B cell (primary cell): ENCODE data around the gene GPR158. TPM values are rescaled to one million over a fixed set of nuclear protein-coding genes. Genes with fewer than 3 reads are reported as not detected.

Source experiments
- ATAC-seq: fragments of 200-7000 bp; cut with Tn5 transposase; one replicate; pipeline ENCODE4 v1.10.0; 2021; ENCODE audit warnings: low read depth, mild to moderate bottlenecking, moderate number of reproducible peaks, moderate library complexity
- CTCF ChIA-PET: fragments of 350-600 bp; sonication (Branson Sonifier 250); formaldehyde crosslinking; loops from one replicate; lab custom pipeline; 2021; ENCODE audit warnings: antibody characterized with exemption, inconsistent platforms; lab: Charles Lee
- POLR2A ChIA-PET: fragments of 350-600 bp; sonication (Branson Sonifier 250); formaldehyde crosslinking; loops from one replicate; lab custom pipeline; 2021; ENCODE audit warnings: antibody characterized with exemption; lab: Charles Lee
- DNase-seq: peaks from one replicate; pipeline ENCODE4 v3.0.0; 2013
- H2AFZ ChIP-seq: 2 replicates; pipeline ENCODE4 v1.6.1; 2012; ENCODE audit warnings: mild to moderate bottlenecking, low read depth, low read length; ENCODE audit not compliant: insufficient read depth, poor library complexity, severe bottlenecking
- H3K27ac ChIP-seq, 2 donors: 1 replicate in 1 of 2; 2 replicates in 1 of 2; pipeline ENCODE4 v1.5.1; 2012 to 2013; ENCODE audit warnings: low read length in 2 of 2, mild to moderate bottlenecking in 2 of 2, moderate library complexity in 1 of 2
- H3K27me3 ChIP-seq, 4 experiments: fragments of 200-600 bp in 1 of 4; sonication (generic) in 1 of 4; replicated peaks in 1 of 4; 1 replicate in 2 of 4; 2 replicates in 2 of 4; pipeline versions ENCODE4 v1.6.1 to v1.7.0; 2013 to 2016; ENCODE audit warnings: low read length in 3 of 4, mild to moderate bottlenecking in 2 of 4, mixed read lengths in 1 of 4, moderate library complexity in 1 of 4; ENCODE audit not compliant: insufficient read depth in 4 of 4, control insufficient read depth in 3 of 4; ENCODE audit errors: control extremely low read depth in 1 of 4
- H3K36me3 ChIP-seq, 2 experiments: replicated peaks in 1 of 2; 1 replicate in 1 of 2; 2 replicates in 1 of 2; pipeline versions ENCODE4 v1.6.1 to v1.7.1; 2013; ENCODE audit warnings: low read length in 1 of 2; ENCODE audit not compliant: insufficient read depth in 2 of 2, control insufficient read depth in 1 of 2; ENCODE audit errors: control extremely low read depth in 1 of 2, extremely low read depth in 1 of 2
- H3K4me1 ChIP-seq, 2 donors: fragments of 200-600 bp in 1 of 2; sonication (generic) in 1 of 2; 1 replicate in 1 of 2; 2 replicates in 1 of 2; pipeline versions ENCODE4 v1.5.1 to v1.6.1; 2013 to 2017; ENCODE audit warnings: low read length in 2 of 2; ENCODE audit not compliant: control insufficient read depth in 2 of 2, insufficient read depth in 2 of 2
- H3K4me2 ChIP-seq: replicated peaks from 2 replicates; pipeline ENCODE3; 2012; ENCODE audit warnings: mild to moderate bottlenecking, low read depth, low read length; ENCODE audit not compliant: poor library complexity, severe bottlenecking
- H3K4me3 ChIP-seq, 5 experiments: fragments of 200-600 bp in 1 of 5; sonication (generic) in 1 of 5; 1 replicate in 3 of 5; 2 replicates in 2 of 5; pipeline versions ENCODE4 v1.5.1 to v1.7.0; 2011 to 2016; ENCODE audit warnings: low read length in 4 of 5, mild to moderate bottlenecking in 4 of 5, low read depth in 2 of 5, control low read depth in 1 of 5, moderate library complexity in 1 of 5; ENCODE audit not compliant: insufficient read depth in 1 of 5; ENCODE audit errors: control extremely low read depth in 1 of 5, extremely low read depth in 1 of 5
- H3K79me2 ChIP-seq: fragments of 200-600 bp; sonication (generic); one replicate; pipeline ENCODE4 v1.6.0; 2016; ENCODE audit warnings: low read length; ENCODE audit not compliant: control insufficient read depth, insufficient read depth
- H3K9ac ChIP-seq: fragments of 200-600 bp; sonication (generic); 2 replicates; pipeline ENCODE4 v1.6.1; 2017; ENCODE audit warnings: mild to moderate bottlenecking, low read length, moderate library complexity
- H3K9me3 ChIP-seq, 3 donors: one replicate each; pipeline versions ENCODE4 v1.6.1 to v1.7.1; 2013; ENCODE audit warnings: low read length in 2 of 3; ENCODE audit not compliant: control insufficient read depth in 2 of 3, insufficient read depth in 1 of 3; ENCODE audit errors: control extremely low read depth in 1 of 3
- H4K20me1 ChIP-seq: 2 replicates; pipeline ENCODE4 v1.6.0; 2012; ENCODE audit warnings: mild to moderate bottlenecking, low read length; ENCODE audit not compliant: insufficient read depth, control insufficient read depth, poor library complexity, severe bottlenecking
- H3K27ac Mint-ChIP-seq: one replicate; pipeline ENCODE4 v1.8.0; 2021; ENCODE audit warnings: mixed read lengths
- H3K27me3 Mint-ChIP-seq: one replicate; pipeline ENCODE4 v1.8.0; 2021; ENCODE audit warnings: mixed read lengths
- H3K4me1 Mint-ChIP-seq: one replicate; pipeline ENCODE4 v1.8.0; 2021; ENCODE audit warnings: mixed read lengths
- H3K4me3 Mint-ChIP-seq: one replicate; pipeline ENCODE4 v1.8.0; 2021; ENCODE audit warnings: mixed read lengths
- H3K9me3 Mint-ChIP-seq: one replicate; pipeline ENCODE4 v1.8.0; 2022; ENCODE audit warnings: mixed read lengths; ENCODE audit not compliant: insufficient read depth
- EZH2 ChIP-seq: IDR thresholded peaks from 2 replicates; pipeline ENCODE4 v1.6.1; 2012; ENCODE audit warnings: borderline replicate concordance, low read depth, mild to moderate bottlenecking, moderate library complexity, low read length; ENCODE audit not compliant: insufficient read depth, poor library complexity, severe bottlenecking
- WGBS: methylation state at CpG from one replicate; pipeline ENCODE4 v1.1.5; 2013; ENCODE audit warnings: missing lambda C conversion rate; ENCODE audit not compliant: insufficient coverage; 5-methylcytosine and 5-hydroxymethylcytosine counted together
- intact Hi-C: fragments of 100-400 bp; cut with micrococcal nuclease; formaldehyde crosslinking; loops from one replicate; pipeline ENCODE4 v1.10.0; 2022
- polyA plus RNA-seq: library from polyadenylated mRNA; depleted of rRNA; stranded (reverse); fragments of >200 nt; gene quantifications from 2 replicates; pipeline ENCODE4 v1.2.3, GENCODE V29; 2012
- total RNA-seq, 2 donors: library from RNA; stranded (reverse); fragments of 120-200 nt in 1 of 2; gene quantifications; 1 replicate in 1 of 2; 2 replicates in 1 of 2; pipeline versions ENCODE4 v1.2.3 to v1.2.4, GENCODE V29; 2013 to 2022
- TF ChIP-seq, protein P1 (sequence below): fragments of 200-600 bp; IDR thresholded peaks from one replicate; pipeline ENCODE4 v1.8.0; 2022; ENCODE audit warnings: antibody characterized with exemption, mild to moderate bottlenecking

Gene GPR158
- total and polyA plus RNA-seq, 2 donors (not counting 1 experiment from before 2014, with no cell fraction given) = not detected

DNA sequence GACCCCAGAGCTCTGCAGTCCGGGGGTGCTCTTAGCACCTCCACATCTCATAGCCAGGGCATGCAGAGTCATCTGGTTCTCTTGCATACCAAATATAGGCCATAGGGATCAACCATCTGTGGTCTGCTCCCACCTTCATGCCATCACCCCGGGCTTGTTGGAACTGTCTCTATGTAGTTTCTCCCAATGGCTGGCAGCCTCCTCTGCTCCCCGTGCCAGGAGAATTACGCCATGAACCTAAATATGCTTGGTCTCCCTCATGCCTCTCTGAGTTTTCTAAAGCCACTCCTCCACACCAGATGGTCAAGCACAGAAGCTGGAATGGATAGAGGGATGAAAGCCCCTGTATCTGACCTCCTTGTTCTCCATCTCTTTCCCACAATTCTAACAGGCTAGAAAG is 456.7 kb downstream of the GPR158 start:
- H3K9ac ChIP-seq = no peak overlapping the region
- no peaks in the 10 kb centered on the region for H3K36me3 ChIP-seq
- intact Hi-C loops = no loop called here
- peaks cover 0 to 5% (median 0%) of the 10 kb centered on the region in 3 donors for H3K9me3 ChIP-seq
- no peaks in the 10 kb centered on the region for H3K79me2 ChIP-seq
- Mint-ChIP-seq H3K9me3 (no peaks in the 10 kb centered on the region), H3K4me3 (no peak overlapping the region), H3K27ac (no peak overlapping the region), H3K4me1 (no peaks in the 10 kb centered on the region), H3K27me3 (peaks cover 3% of the 10 kb centered on the region)
- 88% methylated on average over 3 of the region's 4 CpGs for WGBS
- no peaks in the 10 kb centered on the region for H3K4me1 ChIP-seq
- TF ChIP-seq EZH2 = no peak
- TF ChIP-seq, protein P1, sequence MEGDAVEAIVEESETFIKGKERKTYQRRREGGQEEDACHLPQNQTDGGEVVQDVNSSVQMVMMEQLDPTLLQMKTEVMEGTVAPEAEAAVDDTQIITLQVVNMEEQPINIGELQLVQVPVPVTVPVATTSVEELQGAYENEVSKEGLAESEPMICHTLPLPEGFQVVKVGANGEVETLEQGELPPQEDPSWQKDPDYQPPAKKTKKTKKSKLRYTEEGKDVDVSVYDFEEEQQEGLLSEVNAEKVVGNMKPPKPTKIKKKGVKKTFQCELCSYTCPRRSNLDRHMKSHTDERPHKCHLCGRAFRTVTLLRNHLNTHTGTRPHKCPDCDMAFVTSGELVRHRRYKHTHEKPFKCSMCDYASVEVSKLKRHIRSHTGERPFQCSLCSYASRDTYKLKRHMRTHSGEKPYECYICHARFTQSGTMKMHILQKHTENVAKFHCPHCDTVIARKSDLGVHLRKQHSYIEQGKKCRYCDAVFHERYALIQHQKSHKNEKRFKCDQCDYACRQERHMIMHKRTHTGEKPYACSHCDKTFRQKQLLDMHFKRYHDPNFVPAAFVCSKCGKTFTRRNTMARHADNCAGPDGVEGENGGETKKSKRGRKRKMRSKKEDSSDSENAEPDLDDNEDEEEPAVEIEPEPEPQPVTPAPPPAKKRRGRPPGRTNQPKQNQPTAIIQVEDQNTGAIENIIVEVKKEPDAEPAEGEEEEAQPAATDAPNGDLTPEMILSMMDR = no peak
- DNase-seq = no peak
- CTCF ChIA-PET = no interaction called here
- no peak overlapping the region for H2AFZ ChIP-seq
- no peak overlapping the region for H3K4me2 ChIP-seq
- no peaks in the 10 kb centered on the region for H3K27me3 ChIP-seq
- no peak overlapping the region for H3K27ac ChIP-seq
- H3K4me3 ChIP-seq = no peak overlapping the region
- H4K20me1 ChIP-seq = no peaks in the 10 kb centered on the region
- POLR2A ChIA-PET = no interaction called here
- ATAC-seq = no peak

DNA sequence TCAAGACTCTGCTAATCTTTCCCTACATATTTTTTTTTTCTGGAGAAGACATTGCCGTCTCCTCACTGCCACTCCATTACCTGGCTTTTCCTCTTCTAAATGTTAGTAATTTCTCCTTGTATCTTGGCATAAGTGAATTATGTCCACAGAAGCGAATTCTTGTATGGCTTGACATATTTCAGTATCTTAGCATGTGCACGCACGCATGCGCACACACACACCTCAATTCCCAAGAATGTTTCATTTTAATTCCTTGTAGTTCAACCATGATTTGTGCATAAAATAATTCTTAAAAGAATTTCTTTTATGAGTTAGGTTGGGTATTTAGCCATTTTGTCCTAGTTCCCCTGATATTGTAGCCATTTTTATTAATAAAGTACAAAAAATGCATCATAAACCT is 458.0 kb downstream of the GPR158 start:
- no peak overlapping the region for H2AFZ ChIP-seq
- Mint-ChIP-seq H3K4me1 (no peaks in the 10 kb centered on the region), H3K27ac (no peak overlapping the region), H3K4me3 (no peak overlapping the region), H3K9me3 (no peaks in the 10 kb centered on the region), H3K27me3 (peaks cover 7% of the 10 kb centered on the region)
- ATAC-seq (no peak), DNase-seq (no peak)
- intact Hi-C loops = no loop called here
- no CpG with 5 or more reads among the region's 5 CpGs for WGBS
- no peaks in the 10 kb centered on the region for H4K20me1 ChIP-seq
- H3K4me1 ChIP-seq = no peaks in the 10 kb centered on the region
- no peak overlapping the region for H3K4me3 ChIP-seq
- TF ChIP-seq EZH2 = no peak
- H3K27me3 ChIP-seq = no peaks in the 10 kb centered on the region
- CTCF ChIA-PET = no interaction called here
- no peak overlapping the region for H3K4me2 ChIP-seq
- no peaks in the 10 kb centered on the region for H3K79me2 ChIP-seq
- H3K9me3 ChIP-seq = peaks cover 0 to 5% (median 0%) of the 10 kb centered on the region in 3 donors
- POLR2A ChIA-PET = no interaction called here
- no peak overlapping the region for H3K27ac ChIP-seq
- no peaks in the 10 kb centered on the region for H3K36me3 ChIP-seq
- H3K9ac ChIP-seq = no peak overlapping the region
